Neural cell (in vitro differentiated cells): ENCODE results near the gene TAF5L. TPM values are rescaled to one million over a fixed set of nuclear protein-coding genes. Genes with fewer than 3 reads are reported as not detected.

Experiments
- H2AFZ ChIP-seq: fragments of 200-600, 300-800 bp; sonication (generic), shearing (Covaris generic); 2 replicates; pipeline ENCODE4 v1.6.0; 2014; ENCODE audit warnings: low read depth, mild to moderate bottlenecking, antibody characterized with exemption, low read length, moderate library complexity
- H3F3A ChIP-seq: fragments of 200-600 bp; shearing (Covaris generic); 2 replicates; pipeline ENCODE4 v1.6.1; 2016; ENCODE audit warnings: mild to moderate bottlenecking, moderate library complexity, mixed read lengths, antibody characterized with exemption, low read length; ENCODE audit not compliant: insufficient read depth, poor library complexity, severe bottlenecking
- H3K27ac ChIP-seq: fragments of 200-600, 300-800 bp; sonication (generic), shearing (Covaris generic); 2 replicates; pipeline ENCODE4 v1.5.1; 2014; ENCODE audit warnings: mild to moderate bottlenecking, low read length, moderate library complexity
- H3K27me3 ChIP-seq: fragments of 300-800, 200-600 bp; sonication (generic), shearing (Covaris generic); 2 replicates; pipeline ENCODE4 v1.6.0; 2014; ENCODE audit warnings: mild to moderate bottlenecking, low read depth, low read length, moderate library complexity; ENCODE audit not compliant: insufficient read depth
- H3K36me3 ChIP-seq: fragments of 300-800, 200-600 bp; sonication (generic), shearing (Covaris generic); 2 replicates; pipeline ENCODE4 v1.5.1; 2014; ENCODE audit warnings: mild to moderate bottlenecking, antibody characterized with exemption, low read length, moderate library complexity; ENCODE audit not compliant: insufficient read depth
- H3K4me2 ChIP-seq: fragments of 300-800, 200-600 bp; sonication (generic), shearing (Covaris generic); 2 replicates; pipeline ENCODE4 v1.6.0; 2014; ENCODE audit warnings: mild to moderate bottlenecking, low read length
- H3K4me3 ChIP-seq: fragments of 300-800, 200-600 bp; sonication (generic), shearing (Covaris generic); 2 replicates; pipeline ENCODE4 v1.5.1; 2014; ENCODE audit warnings: mild to moderate bottlenecking, low read length, moderate library complexity
- H3K79me2 ChIP-seq: fragments of 200-600 bp; shearing (Covaris generic); replicated peaks from 2 replicates; pipeline ENCODE4 v1.6.0; 2014; ENCODE audit warnings: mild to moderate bottlenecking, low read length, moderate library complexity; ENCODE audit not compliant: insufficient read depth
- H3K9ac ChIP-seq: fragments of 300-800, 200-600 bp; sonication (generic), shearing (Covaris generic); 2 replicates; pipeline ENCODE4 v1.6.1; 2016; ENCODE audit warnings: mild to moderate bottlenecking, low read length, mixed read lengths
- H3K9me2 ChIP-seq: fragments of 200-600 bp; shearing (Covaris generic); 2 replicates; pipeline ENCODE4 v1.6.1; 2016; ENCODE audit warnings: mild to moderate bottlenecking, low read length, mixed read lengths; ENCODE audit not compliant: insufficient read depth
- H3K9me3 ChIP-seq: fragments of 200-600, 300-800 bp; sonication (generic), shearing (Covaris generic); 2 replicates; pipeline ENCODE4 v1.6.1; 2016; ENCODE audit warnings: mild to moderate bottlenecking, mixed run types, low read length, moderate library complexity, mixed read lengths
- H4K20me1 ChIP-seq: fragments of 200-600 bp; shearing (Covaris generic); 2 replicates; pipeline ENCODE4 v1.6.1; 2016; ENCODE audit warnings: mild to moderate bottlenecking, mixed run types; ENCODE audit not compliant: insufficient read depth
- EP300 ChIP-seq: fragments of 450-650 bp; conservative IDR thresholded peaks from 2 replicates; pipeline ENCODE4 v1.6.1; 2014; ENCODE audit warnings: antibody characterized with exemption, mild to moderate bottlenecking, moderate library complexity; ENCODE audit not compliant: poor library complexity, severe bottlenecking
- EZH2 ChIP-seq: fragments of 200-600, 300-800 bp; shearing (Covaris generic), sonication (generic); IDR thresholded peaks from 2 replicates; pipeline ENCODE4 v1.6.1; 2014; ENCODE audit warnings: antibody characterized with exemption, low read length, borderline replicate concordance, mild to moderate bottlenecking; ENCODE audit not compliant: insufficient read depth, poor library complexity, severe bottlenecking
- MXI1 ChIP-seq: fragments of 450-650 bp; conservative IDR thresholded peaks from 2 replicates; pipeline ENCODE4 v1.6.1; 2014; ENCODE audit warnings: antibody characterized with exemption, mild to moderate bottlenecking; ENCODE audit not compliant: poor library complexity, severe bottlenecking
- POLR2AphosphoS5 ChIP-seq: IDR thresholded peaks from 2 replicates; pipeline ENCODE4 v1.6.1; 2012
- RAD21 ChIP-seq: fragments of 450-650 bp; conservative IDR thresholded peaks from 2 replicates; pipeline ENCODE4 v1.6.1; 2014; ENCODE audit warnings: antibody characterized with exemption, mild to moderate bottlenecking, moderate library complexity
- SMC3 ChIP-seq: fragments of 450-650 bp; conservative IDR thresholded peaks from 2 replicates; pipeline ENCODE4 v1.6.1; 2014; ENCODE audit warnings: antibody characterized with exemption, mild to moderate bottlenecking, moderate library complexity; ENCODE audit not compliant: poor library complexity
- TAF1 ChIP-seq: IDR thresholded peaks from 2 replicates; pipeline ENCODE4 v1.6.1; 2012; ENCODE audit warnings: low read depth
- polyA plus RNA-seq: library from polyadenylated mRNA; depleted of rRNA; stranded (reverse); fragments of >200 nt; gene quantifications from 2 replicates; pipeline ENCODE4 v1.2.3, GENCODE V29; 2014
- TF ChIP-seq, protein P1 (sequence below): fragments of 450-650 bp; IDR thresholded peaks from 2 replicates; pipeline ENCODE4 v1.5.1; 2014; ENCODE audit warnings: antibody characterized with exemption, mild to moderate bottlenecking, moderate library complexity; ENCODE audit not compliant: poor library complexity, severe bottlenecking
- TF ChIP-seq, protein P2 (sequence below): IDR thresholded peaks from 2 replicates; pipeline ENCODE4 v1.6.1; 2012; ENCODE audit warnings: borderline replicate concordance

Gene TAF5L
- polyA plus RNA-seq, 1 donor from 2014 or later: 18.5 TPM

- no peak overlapping the region for H3K9ac ChIP-seq
- no peaks in the 10 kb centered on the region for H4K20me1 ChIP-seq
Measured at GRCh38 chr1:229642970-229643369, 17.0 kb upstream of the TAF5L start.

DNA sequence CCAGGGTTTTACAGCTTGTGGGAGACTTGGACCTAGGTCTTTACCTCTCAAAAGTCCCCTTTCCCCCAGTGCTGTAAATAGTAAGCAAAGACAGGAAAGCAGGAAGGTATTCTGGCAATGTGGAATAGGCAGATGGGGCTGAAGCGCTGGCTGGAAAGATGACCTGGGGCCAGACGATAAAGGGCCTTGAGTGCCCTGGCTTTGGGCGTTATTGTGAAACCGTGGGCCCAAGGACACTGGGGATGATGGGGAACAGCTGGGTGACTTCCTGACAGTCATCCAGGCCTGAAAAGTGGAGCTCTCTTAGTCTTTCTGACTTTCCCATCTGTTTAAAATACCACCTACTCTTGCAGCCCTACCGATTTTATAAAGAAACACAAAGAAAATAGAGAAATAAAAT lies 16.5 kb upstream of the TAF5L start:
- H4K20me1 ChIP-seq: no peaks in the 10 kb centered on the region
- H3K9me2 ChIP-seq: no peaks in the 10 kb centered on the region
- no peaks in the 10 kb centered on the region for H3K9me3 ChIP-seq
- no peak overlapping the region for H3K27ac ChIP-seq
- H3K9ac ChIP-seq: no peak overlapping the region
- H3K79me2 ChIP-seq: no peaks in the 10 kb centered on the region
- no peak overlapping the region for H2AFZ ChIP-seq
- TF ChIP-seq, protein P1, sequence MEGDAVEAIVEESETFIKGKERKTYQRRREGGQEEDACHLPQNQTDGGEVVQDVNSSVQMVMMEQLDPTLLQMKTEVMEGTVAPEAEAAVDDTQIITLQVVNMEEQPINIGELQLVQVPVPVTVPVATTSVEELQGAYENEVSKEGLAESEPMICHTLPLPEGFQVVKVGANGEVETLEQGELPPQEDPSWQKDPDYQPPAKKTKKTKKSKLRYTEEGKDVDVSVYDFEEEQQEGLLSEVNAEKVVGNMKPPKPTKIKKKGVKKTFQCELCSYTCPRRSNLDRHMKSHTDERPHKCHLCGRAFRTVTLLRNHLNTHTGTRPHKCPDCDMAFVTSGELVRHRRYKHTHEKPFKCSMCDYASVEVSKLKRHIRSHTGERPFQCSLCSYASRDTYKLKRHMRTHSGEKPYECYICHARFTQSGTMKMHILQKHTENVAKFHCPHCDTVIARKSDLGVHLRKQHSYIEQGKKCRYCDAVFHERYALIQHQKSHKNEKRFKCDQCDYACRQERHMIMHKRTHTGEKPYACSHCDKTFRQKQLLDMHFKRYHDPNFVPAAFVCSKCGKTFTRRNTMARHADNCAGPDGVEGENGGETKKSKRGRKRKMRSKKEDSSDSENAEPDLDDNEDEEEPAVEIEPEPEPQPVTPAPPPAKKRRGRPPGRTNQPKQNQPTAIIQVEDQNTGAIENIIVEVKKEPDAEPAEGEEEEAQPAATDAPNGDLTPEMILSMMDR: no peak
- TF ChIP-seq EZH2 (no peak), TAF1 (no peak), SMC3 (no peak), EP300 (no peak), MXI1 (no peak), RAD21 (no peak), POLR2AphosphoS5 (no peak)
- TF ChIP-seq, protein P2, sequence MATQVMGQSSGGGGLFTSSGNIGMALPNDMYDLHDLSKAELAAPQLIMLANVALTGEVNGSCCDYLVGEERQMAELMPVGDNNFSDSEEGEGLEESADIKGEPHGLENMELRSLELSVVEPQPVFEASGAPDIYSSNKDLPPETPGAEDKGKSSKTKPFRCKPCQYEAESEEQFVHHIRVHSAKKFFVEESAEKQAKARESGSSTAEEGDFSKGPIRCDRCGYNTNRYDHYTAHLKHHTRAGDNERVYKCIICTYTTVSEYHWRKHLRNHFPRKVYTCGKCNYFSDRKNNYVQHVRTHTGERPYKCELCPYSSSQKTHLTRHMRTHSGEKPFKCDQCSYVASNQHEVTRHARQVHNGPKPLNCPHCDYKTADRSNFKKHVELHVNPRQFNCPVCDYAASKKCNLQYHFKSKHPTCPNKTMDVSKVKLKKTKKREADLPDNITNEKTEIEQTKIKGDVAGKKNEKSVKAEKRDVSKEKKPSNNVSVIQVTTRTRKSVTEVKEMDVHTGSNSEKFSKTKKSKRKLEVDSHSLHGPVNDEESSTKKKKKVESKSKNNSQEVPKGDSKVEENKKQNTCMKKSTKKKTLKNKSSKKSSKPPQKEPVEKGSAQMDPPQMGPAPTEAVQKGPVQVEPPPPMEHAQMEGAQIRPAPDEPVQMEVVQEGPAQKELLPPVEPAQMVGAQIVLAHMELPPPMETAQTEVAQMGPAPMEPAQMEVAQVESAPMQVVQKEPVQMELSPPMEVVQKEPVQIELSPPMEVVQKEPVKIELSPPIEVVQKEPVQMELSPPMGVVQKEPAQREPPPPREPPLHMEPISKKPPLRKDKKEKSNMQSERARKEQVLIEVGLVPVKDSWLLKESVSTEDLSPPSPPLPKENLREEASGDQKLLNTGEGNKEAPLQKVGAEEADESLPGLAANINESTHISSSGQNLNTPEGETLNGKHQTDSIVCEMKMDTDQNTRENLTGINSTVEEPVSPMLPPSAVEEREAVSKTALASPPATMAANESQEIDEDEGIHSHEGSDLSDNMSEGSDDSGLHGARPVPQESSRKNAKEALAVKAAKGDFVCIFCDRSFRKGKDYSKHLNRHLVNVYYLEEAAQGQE: no peak
- no peaks in the 10 kb centered on the region for H3K36me3 ChIP-seq
- H3F3A ChIP-seq: no peaks in the 10 kb centered on the region
- no peaks in the 10 kb centered on the region for H3K27me3 ChIP-seq
- no peak overlapping the region for H3K4me3 ChIP-seq
- no peak overlapping the region for H3K4me2 ChIP-seq

More at GRCh38 chr1:229642970-229643369, 17.0 kb upstream of the TAF5L start:
- Histone ChIP-seq H3K4me3 (no peak overlapping the region), H2AFZ (no peak overlapping the region), H3K4me2 (no peak overlapping the region), H3K9me2 (no peaks in the 10 kb centered on the region), H3K79me2 (no peaks in the 10 kb centered on the region), H3K36me3 (no peaks in the 10 kb centered on the region), H3K27ac (no peak overlapping the region), H3K9me3 (no peaks in the 10 kb centered on the region), H3K27me3 (no peaks in the 10 kb centered on the region), H3F3A (no peaks in the 10 kb centered on the region)
- TF ChIP-seq, protein P2: no peak
- no peak for TF ChIP-seq RAD21
- no peak for TF ChIP-seq MXI1
- no peak for TF ChIP-seq EZH2
- no peak for TF ChIP-seq EP300
- no peak for TF ChIP-seq POLR2AphosphoS5
- TF ChIP-seq SMC3: no peak
- TF ChIP-seq, protein P1: no peak
- no peak for TF ChIP-seq TAF1
